ENCODE results near the gene DGKB. TPM values are rescaled to one million over a fixed set of nuclear protein-coding genes. Genes with fewer than 3 reads are reported as not detected.

Gene DGKB
- total and polyA plus RNA-seq, 8 donors: 0.20 to 260 (median 3.2) TPM; not detected in 4

GRCh38 chr7:14294637-14295036 is 607.9 kb downstream of the DGKB start:
- Histone ChIP-seq H3K4me3 (no peak overlapping the region), H3K9me3 (no peaks in the 10 kb centered on the region), H3K36me3 (no peaks in the 10 kb centered on the region), H3K27me3 (no peaks in the 10 kb centered on the region), H3K4me1 (no peaks in the 10 kb centered on the region), H3K27ac (no peak overlapping the region)
- DNase-seq: no peak
- 59 to 75% (median 73%) methylated on average over 1 of the region's 1 CpG for WGBS, 5 donors
- intact Hi-C loops (cut with DNase I; ENCODE audit: low total_unique reads): no loop called here
- TF ChIP-seq EP300 (IDR thresholded peaks at IDR 0.05): no peak
- no peak for TF ChIP-seq POLR2AphosphoS5 (IDR thresholded peaks at IDR 0.05)
- no peak for TF ChIP-seq POLR2A (IDR thresholded peaks at IDR 0.05)
- no peak for TF ChIP-seq CTCF (IDR thresholded peaks at IDR 0.05)

GRCh38 chr7:14293434-14293833 is 609.1 kb downstream of the DGKB start:
- TF ChIP-seq POLR2AphosphoS5 (IDR thresholded peaks at IDR 0.05): no peak
- TF ChIP-seq POLR2A (IDR thresholded peaks at IDR 0.05): no peak
- no peak for TF ChIP-seq EP300 (IDR thresholded peaks at IDR 0.05)
- TF ChIP-seq CTCF (IDR thresholded peaks at IDR 0.05): no peak
- H3K4me3 ChIP-seq: no peak overlapping the region
- no peaks in the 10 kb centered on the region for H3K4me1 ChIP-seq
- intact Hi-C loops (cut with DNase I; ENCODE audit: low total_unique reads): no loop called here
- H3K27ac ChIP-seq: no peak overlapping the region
- DNase-seq: no peak
- H3K27me3 ChIP-seq: no peaks in the 10 kb centered on the region
- WGBS, 5 donors: 84 to 91% (median 86%) methylated on average over 2 of the region's 2 CpGs
- no peaks in the 10 kb centered on the region for H3K9me3 ChIP-seq
- no peaks in the 10 kb centered on the region for H3K36me3 ChIP-seq

GRCh38 chr7:14292737-14293136 is 609.8 kb downstream of the DGKB start:
- Histone ChIP-seq H3K27ac (no peak overlapping the region), H3K4me1 (no peaks in the 10 kb centered on the region), H3K36me3 (no peaks in the 10 kb centered on the region), H3K9me3 (no peaks in the 10 kb centered on the region), H3K4me3 (no peak overlapping the region), H3K27me3 (no peaks in the 10 kb centered on the region)
- TF ChIP-seq POLR2AphosphoS5 (IDR thresholded peaks at IDR 0.05) (no peak), EP300 (IDR thresholded peaks at IDR 0.05) (no peak), POLR2A (IDR thresholded peaks at IDR 0.05) (no peak), CTCF (IDR thresholded peaks at IDR 0.05) (no peak)
- intact Hi-C loops (cut with DNase I; ENCODE audit: low total_unique reads): no loop called here
- DNase-seq: no peak

- Histone ChIP-seq H3K4me3 (no peak overlapping the region), H3K9me3 (no peaks in the 10 kb centered on the region), H3K27me3 (no peaks in the 10 kb centered on the region), H3K36me3 (no peaks in the 10 kb centered on the region), H3K4me1 (no peaks in the 10 kb centered on the region), H3K27ac (no peak overlapping the region)
- DNase-seq: no peak
- intact Hi-C loops (cut with DNase I; ENCODE audit: low total_unique reads): no loop called here
- TF ChIP-seq POLR2A (IDR thresholded peaks at IDR 0.05): no peak
- TF ChIP-seq POLR2AphosphoS5 (IDR thresholded peaks at IDR 0.05): no peak
- TF ChIP-seq EP300 (IDR thresholded peaks at IDR 0.05): no peak
- no peak for TF ChIP-seq CTCF (IDR thresholded peaks at IDR 0.05)
Measured at GRCh38 chr7:14289957-14290356, 612.6 kb downstream of the DGKB start.

Measured in stomach (tissue), 9 donors.